GM11168 (cell line): ENCODE results near the gene PPM1H.
"Not testable (repeated sequence)": the region's sequence is repeated elsewhere in the genome, so short reads cannot be mapped to it uniquely, and the experiment has no call there.

Source experiments
- in situ Hi-C: fragments of 300-500 bp; cut with MboI; formaldehyde crosslinking; loops from one replicate; pipeline ENCODE4 v1.12.0; 2022; ENCODE audit warnings: low sequenced_read_pairs; ENCODE audit not compliant: unreplicated experiment

Gene PPM1H

GRCh38 chr12:62776997-62777396, 158.0 kb downstream of the PPM1H start:
- in situ Hi-C loops, result no loop called here

GRCh38 chr12:62776575-62776974, 158.4 kb downstream of the PPM1H start:
- in situ Hi-C loops, result no loop called here

- in situ Hi-C loops, result no loop called here
Observed at GRCh38 chr12:62774794-62775193, 160.2 kb downstream of the PPM1H start.

GRCh38 chr12:62772416-62772955, 162.5 kb downstream of the PPM1H start:
- in situ Hi-C loops, result no loop called here

GRCh38 chr12:62771828-62772227, 163.1 kb downstream of the PPM1H start:
- in situ Hi-C loops, result no loop called here

- in situ Hi-C loops, result no loop called here
Observed at GRCh38 chr12:62770381-62770780, 164.6 kb downstream of the PPM1H start.

GRCh38 chr12:62769076-62769619, 165.8 kb downstream of the PPM1H start:
- in situ Hi-C loops, result no loop called here

GRCh38 chr12:62767946-62768345, 167.0 kb downstream of the PPM1H start:
- in situ Hi-C loops, result no loop called here

GRCh38 chr12:62767496-62767895, 167.5 kb downstream of the PPM1H start:
- in situ Hi-C loops, result no loop called here

GRCh38 chr12:62766496-62766895, 168.5 kb downstream of the PPM1H start:
- in situ Hi-C loops, result no loop called here

- in situ Hi-C loops, result no loop called here
Observed at GRCh38 chr12:62763861-62764645, 170.9 kb downstream of the PPM1H start.

GRCh38 chr12:62763312-62763711, 171.6 kb downstream of the PPM1H start:
- in situ Hi-C loops, result no loop called here

GRCh38 chr12:62762645-62763044, 172.3 kb downstream of the PPM1H start:
- in situ Hi-C loops, result no loop called here

- in situ Hi-C loops, result no loop called here
Observed at GRCh38 chr12:62761658-62762057, 173.3 kb downstream of the PPM1H start.

GRCh38 chr12:62760779-62761178, 174.2 kb downstream of the PPM1H start:
- in situ Hi-C loops, result no loop called here

- in situ Hi-C loops, result not testable (repeated sequence)
Observed at GRCh38 chr12:62760341-62760740, 174.6 kb downstream of the PPM1H start.

- in situ Hi-C loops, result no loop called here
Observed at GRCh38 chr12:62758216-62758615, 176.7 kb downstream of the PPM1H start.

- in situ Hi-C loops, result no loop called here
Observed at GRCh38 chr12:62757048-62757447, 177.9 kb downstream of the PPM1H start.

- in situ Hi-C loops, result no loop called here
Observed at GRCh38 chr12:62754706-62755105, 180.2 kb downstream of the PPM1H start.

- in situ Hi-C loops, result no loop called here
Observed at GRCh38 chr12:62751810-62752155, 183.2 kb downstream of the PPM1H start.

- in situ Hi-C loops, result no loop called here
Observed at GRCh38 chr12:62750941-62751809, 183.8 kb downstream of the PPM1H start.
